ENCODE results near the gene CCDC7.
"Not testable (repeated sequence)": the region's sequence is repeated elsewhere in the genome, so short reads cannot be mapped to it uniquely, and the experiment has no call there.

The CCDC7 gene

DNA sequence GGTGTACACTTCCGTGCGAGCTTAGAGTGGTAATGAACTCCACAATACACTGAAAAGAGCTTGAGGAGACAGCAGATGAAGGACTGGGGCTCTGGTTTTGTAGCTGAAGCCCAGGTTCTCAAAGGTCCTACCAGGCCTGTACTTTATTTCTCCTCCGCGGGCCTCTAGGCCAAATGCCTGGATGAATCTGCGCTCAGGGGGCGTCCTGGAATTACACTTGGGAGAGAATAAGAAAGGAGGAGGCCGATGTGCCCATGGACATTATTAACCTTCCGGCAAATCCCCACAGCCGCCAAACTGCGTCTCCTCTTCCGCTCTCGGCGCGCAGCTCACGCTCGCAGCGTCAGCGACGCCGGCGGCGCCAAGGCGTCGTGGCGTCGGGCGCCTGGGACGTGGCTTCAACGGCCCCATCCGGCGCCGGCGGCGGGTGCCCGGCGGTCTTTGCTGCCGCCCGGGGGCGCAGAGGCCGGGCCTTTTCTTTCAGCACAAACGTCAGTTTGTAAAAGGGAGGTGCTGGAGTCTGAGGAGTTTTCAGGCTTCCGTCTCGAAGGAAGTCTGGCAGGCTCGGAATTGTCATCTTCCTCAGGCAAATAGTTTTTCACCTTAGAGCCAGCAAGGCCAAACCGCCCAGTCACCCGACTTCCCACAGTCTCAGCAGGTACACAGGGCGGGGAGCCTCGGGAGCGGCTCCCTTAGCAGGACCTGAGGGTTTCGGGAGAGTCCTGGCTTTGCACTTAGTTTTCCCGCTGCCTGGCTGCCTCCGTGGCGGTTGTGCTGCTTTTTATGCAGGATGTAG lies at the start of gene CCDC7:
Gene CCDC7 (plus strand): TSS at position 401 of the 796 bp plus-strand sequence. CDS start 5,503 bp downstream, outside the sequence.
- Mint-ChIP-seq H3K4me1 (peaks cover 8% of the 10 kb centered on the region), H3K27me3 (peaks cover 1% of the 10 kb centered on the region), H3K36me3 (no peaks in the 10 kb centered on the region), H3K27ac (peak within 1 kb of the TSS; percentile 99), H3K4me3 (peak within 1 kb of the TSS; percentile 93), H3K9me3 (no peaks in the 10 kb centered on the region)
- peak; percentile 97 for ATAC-seq (ENCODE audit: low read depth)
- DNase-seq (ENCODE audit: low spot score in 2 of 2), result peak; percentile 80 to 83

DNA sequence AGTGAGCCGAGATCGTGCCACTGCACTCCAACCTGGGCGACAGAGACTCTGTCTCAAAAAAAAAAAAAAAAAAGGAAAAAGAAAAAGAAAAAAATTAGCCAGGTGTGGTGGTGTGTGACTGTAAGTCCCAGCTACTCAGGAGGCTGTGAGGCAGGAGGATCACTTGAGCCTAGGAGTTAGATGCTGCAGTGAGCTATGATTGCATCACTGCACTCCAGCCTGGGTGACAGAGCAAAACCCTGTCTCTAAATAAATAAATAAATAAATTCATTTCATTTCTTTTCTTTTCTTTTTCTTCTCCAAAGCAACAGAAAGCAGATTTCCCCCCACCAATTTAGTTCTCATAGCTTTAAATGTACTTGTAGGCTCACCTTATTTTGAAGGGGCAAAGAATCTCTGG lies 48.8 kb upstream of the CCDC7 start:
- not testable (repeated sequence) for H3K9me3 Mint-ChIP-seq; H3K4me3 Mint-ChIP-seq; H3K27ac Mint-ChIP-seq; DNase-seq (ENCODE audit: low spot score in 2 of 2); H3K36me3 Mint-ChIP-seq; ATAC-seq (ENCODE audit: low read depth); H3K27me3 Mint-ChIP-seq; H3K4me1 Mint-ChIP-seq

DNA sequence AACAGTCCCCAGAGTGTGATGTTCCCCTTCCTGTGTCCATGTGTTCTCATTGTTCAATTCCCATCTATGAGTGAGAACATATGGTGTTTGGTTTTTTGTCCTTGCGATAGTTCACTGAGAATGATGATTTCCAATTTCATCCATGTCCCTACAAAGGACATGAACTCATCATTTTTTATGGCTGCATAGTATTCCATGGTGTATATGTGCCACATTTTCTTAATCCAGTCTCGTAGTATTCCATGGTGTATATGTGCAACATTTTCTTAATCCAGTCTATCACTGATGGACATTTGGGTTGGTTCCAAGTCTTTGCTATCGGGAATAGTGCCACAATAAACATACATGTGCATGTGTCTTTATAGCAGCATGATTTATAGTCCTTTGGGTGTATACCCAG lies 46.2 kb upstream of the CCDC7 start:
- DNase-seq (ENCODE audit: low spot score in 2 of 2); H3K4me3 Mint-ChIP-seq; H3K36me3 Mint-ChIP-seq; H3K9me3 Mint-ChIP-seq; H3K4me1 Mint-ChIP-seq; H3K27me3 Mint-ChIP-seq; H3K27ac Mint-ChIP-seq; ATAC-seq (ENCODE audit: low read depth): not testable (repeated sequence)

DNA sequence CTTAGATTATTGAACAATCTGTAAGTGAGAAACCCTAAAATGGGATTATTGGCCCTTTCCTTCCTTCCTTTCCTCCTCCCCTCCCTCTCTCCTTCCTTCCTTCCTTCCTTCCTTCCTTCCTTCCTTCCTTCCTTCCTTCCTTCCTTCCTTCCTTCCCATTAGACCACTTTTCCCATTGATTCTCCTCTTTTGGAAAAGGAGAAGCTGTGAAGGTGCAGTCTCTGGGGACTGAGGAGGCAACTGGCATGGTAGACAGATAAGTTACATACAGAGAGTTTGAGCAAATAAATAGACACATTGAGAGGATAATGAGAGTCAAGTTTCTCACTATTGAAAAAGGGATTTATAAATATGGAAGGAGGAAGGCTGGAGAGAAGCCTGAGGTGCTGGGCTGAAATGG lies 45.0 kb upstream of the CCDC7 start:
- DNase-seq (ENCODE audit: low spot score in 2 of 2) (no peak), ATAC-seq (ENCODE audit: low read depth) (no peak)
- no peak overlapping the region for H3K4me3 Mint-ChIP-seq
- H3K27ac Mint-ChIP-seq, result peak overlapping the region; percentile 7
- no peaks in the 10 kb centered on the region for H3K4me1 Mint-ChIP-seq
- peaks cover 2% of the 10 kb centered on the region for H3K27me3 Mint-ChIP-seq
- no peaks in the 10 kb centered on the region for H3K36me3 Mint-ChIP-seq
- peaks cover 2% of the 10 kb centered on the region for H3K9me3 Mint-ChIP-seq

DNA sequence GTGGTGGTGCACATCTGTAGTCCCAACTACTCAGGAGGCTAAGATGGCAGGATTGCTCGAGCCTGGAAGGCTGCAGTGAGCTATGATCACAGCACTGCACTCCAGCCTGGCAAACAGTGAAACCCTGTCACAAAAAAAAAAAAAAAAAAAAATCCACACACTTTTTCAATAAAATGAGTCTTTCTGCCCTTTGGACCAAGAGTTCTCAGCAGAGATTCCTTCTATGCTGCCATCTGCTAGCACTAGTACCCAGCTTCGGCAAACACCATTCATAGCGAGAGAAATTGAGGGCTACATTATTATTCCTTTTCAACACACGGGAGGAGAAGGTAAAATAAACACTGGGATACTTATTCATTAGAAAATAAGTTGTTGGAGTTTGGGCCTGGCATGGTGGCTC lies 43.4 kb upstream of the CCDC7 start:
- Mint-ChIP-seq H3K9me3 (peaks cover 2% of the 10 kb centered on the region), H3K36me3 (peaks cover under 1% of the 10 kb centered on the region), H3K4me1 (no peaks in the 10 kb centered on the region), H3K27ac (no peak overlapping the region), H3K27me3 (peaks cover 2% of the 10 kb centered on the region), H3K4me3 (no peak overlapping the region)
- ATAC-seq (ENCODE audit: low read depth), result no peak
- no peak for DNase-seq (ENCODE audit: low spot score in 2 of 2)

DNA sequence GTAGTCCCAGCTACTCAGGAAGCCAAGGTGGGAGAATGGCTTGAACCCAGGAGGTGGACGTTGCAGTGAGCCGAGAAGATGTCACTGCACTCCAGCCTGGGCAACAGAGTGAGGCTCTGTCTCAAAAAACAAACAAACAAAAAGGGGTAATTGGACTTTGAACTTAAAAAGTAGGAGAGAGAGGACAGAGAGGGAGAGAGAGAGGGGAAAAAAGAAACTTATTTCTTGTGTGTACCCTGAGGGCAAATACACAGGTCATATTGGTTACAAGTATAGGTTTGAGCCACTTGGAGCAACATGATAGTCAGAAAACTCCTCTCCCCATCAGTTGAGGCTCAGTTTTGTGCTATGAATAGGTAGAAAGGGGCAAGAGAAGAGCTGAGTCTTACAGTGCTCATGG lies 42.8 kb upstream of the CCDC7 start:
- DNase-seq (ENCODE audit: low spot score in 2 of 2) (no peak), ATAC-seq (ENCODE audit: low read depth) (no peak)
- H3K27me3 Mint-ChIP-seq, result peaks cover 2% of the 10 kb centered on the region
- peaks cover 4% of the 10 kb centered on the region for H3K36me3 Mint-ChIP-seq
- H3K9me3 Mint-ChIP-seq, result peaks cover 2% of the 10 kb centered on the region
- no peak overlapping the region for H3K27ac Mint-ChIP-seq
- H3K4me1 Mint-ChIP-seq, result no peaks in the 10 kb centered on the region
- no peak overlapping the region for H3K4me3 Mint-ChIP-seq

DNA sequence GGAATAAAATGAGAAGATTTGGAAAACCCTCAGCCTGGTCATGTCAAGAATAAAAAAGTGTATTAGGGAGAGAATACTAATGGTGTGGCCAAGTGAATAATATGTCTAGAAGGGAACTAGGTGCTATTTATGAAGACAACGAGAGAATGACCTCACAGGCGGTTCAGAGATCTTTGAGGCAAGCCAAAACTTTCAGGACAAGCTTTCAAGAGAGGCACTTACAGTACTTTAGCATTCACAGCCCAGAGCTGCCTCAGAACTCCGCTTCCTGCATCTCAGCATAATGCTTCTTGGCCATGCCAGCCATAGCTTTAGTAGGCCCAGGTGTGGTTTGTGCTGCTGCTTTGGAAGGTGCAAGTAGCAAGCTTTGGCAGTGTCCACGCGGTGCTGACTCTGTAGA lies 37.2 kb upstream of the CCDC7 start:
- no peak overlapping the region for H3K4me3 Mint-ChIP-seq
- no peak overlapping the region for H3K27ac Mint-ChIP-seq
- H3K4me1 Mint-ChIP-seq, result no peaks in the 10 kb centered on the region
- peaks cover 6% of the 10 kb centered on the region for H3K27me3 Mint-ChIP-seq
- peaks cover 4% of the 10 kb centered on the region for H3K36me3 Mint-ChIP-seq
- peaks cover 5% of the 10 kb centered on the region for H3K9me3 Mint-ChIP-seq
- DNase-seq (ENCODE audit: low spot score in 2 of 2), result no peak
- ATAC-seq (ENCODE audit: low read depth), result no peak

DNA sequence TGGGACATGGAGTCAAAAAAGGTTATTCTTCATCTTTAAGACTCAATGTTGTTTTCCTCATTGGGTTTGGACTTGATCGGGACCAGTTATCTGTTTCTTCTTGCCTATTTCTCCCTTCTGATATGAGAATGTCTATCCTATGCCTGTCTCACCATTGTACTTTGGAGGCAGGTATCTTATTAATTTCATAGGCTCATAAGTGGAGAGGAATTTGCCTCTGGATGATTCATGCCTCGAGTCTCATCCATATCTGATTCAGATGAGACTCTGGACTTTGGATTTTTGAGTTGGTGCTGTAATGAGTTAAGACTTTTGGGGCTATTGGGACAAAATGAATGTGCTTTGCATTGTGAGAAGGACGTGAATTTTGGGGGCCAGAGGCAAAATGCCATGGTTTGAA lies 36.2 kb upstream of the CCDC7 start:
- H3K27ac Mint-ChIP-seq, result no peak overlapping the region
- DNase-seq (ENCODE audit: low spot score in 2 of 2), result no peak
- peaks cover 4% of the 10 kb centered on the region for H3K36me3 Mint-ChIP-seq
- H3K27me3 Mint-ChIP-seq, result peaks cover 8% of the 10 kb centered on the region
- peaks cover 5% of the 10 kb centered on the region for H3K9me3 Mint-ChIP-seq
- no peak overlapping the region for H3K4me3 Mint-ChIP-seq
- no peaks in the 10 kb centered on the region for H3K4me1 Mint-ChIP-seq
- no peak for ATAC-seq (ENCODE audit: low read depth)

DNA sequence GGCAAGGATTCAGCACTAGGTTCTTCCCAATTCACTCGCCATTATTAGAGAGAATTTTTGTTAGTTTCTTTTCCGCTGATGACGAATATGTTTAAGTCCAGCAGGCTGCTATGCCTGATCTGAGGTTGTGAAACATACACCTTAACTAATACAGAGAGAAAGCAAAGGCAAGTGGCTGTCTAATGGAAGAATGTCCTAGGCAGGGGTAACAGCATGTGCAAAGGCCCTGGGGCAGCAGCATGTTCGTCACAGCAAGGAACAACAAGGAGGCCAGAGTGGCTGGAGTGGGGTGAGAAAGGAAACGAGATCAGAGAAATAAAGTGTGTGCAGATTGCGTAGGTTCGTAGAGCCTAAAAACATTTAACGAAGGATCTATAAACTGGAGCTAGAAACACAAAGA lies 35.4 kb upstream of the CCDC7 start:
- H3K36me3 Mint-ChIP-seq, result peaks cover 4% of the 10 kb centered on the region
- DNase-seq (ENCODE audit: low spot score in 2 of 2) (no peak), ATAC-seq (ENCODE audit: low read depth) (no peak)
- H3K27me3 Mint-ChIP-seq, result peaks cover 8% of the 10 kb centered on the region
- H3K27ac Mint-ChIP-seq, result no peak overlapping the region
- no peaks in the 10 kb centered on the region for H3K4me1 Mint-ChIP-seq
- H3K4me3 Mint-ChIP-seq, result no peak overlapping the region
- H3K9me3 Mint-ChIP-seq, result peaks cover 5% of the 10 kb centered on the region

DNA sequence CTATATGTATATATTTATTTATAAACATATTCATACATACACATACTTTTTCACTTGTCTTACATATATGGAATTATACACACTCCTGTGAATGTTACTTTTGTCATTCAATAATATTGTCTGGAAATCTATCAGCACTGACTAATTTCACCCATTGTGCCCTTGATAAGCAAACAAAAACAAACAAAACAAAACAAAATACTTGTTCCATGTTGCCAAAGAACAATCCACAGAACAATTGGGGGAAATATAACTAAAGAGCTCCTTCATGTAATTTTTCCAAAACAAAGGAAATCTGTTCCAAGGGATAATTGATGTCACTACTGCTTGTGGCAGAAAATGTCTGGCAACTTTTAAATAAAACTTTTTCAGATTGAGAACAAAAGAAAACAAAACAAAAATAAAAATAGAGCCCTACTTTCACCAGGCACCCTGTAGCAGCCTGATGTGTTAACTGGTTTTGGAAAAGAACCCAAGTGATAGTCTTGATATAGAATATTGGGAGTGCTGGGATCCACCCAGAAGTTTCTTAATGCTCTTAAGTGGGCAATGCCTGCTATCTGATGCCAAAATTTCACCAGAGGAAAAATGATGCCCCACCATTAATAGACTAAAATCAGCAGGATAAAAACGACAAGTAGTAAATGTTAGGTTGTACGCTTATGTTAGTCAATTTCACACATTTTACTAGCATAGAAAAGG lies 34.0 kb upstream of the CCDC7 start:
- Mint-ChIP-seq H3K27me3 (peaks cover 8% of the 10 kb centered on the region), H3K4me1 (no peaks in the 10 kb centered on the region), H3K9me3 (peaks cover 3% of the 10 kb centered on the region), H3K4me3 (no peak overlapping the region), H3K36me3 (peaks cover 4% of the 10 kb centered on the region), H3K27ac (no peak overlapping the region)
- DNase-seq (ENCODE audit: low spot score in 2 of 2), result no peak
- no peak for ATAC-seq (ENCODE audit: low read depth)

DNA sequence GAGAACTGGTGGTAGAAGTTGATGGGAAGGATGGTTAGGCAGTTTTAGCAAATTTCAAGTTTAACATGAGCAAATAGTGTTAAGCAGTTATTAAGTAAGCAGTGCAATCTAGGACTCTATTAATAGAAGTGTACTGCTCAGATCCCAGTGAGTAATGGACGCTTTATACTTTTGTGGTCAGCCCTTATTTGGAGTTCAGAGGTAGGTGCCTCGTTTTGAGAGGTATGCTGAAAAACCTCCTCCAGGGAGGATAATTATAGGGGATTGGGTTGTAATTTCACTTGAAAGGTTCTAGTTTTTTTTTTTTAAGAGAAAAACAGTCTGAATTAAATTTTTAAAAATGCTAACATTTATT lies 33.5 kb upstream of the CCDC7 start:
- Mint-ChIP-seq H3K27ac (no peak overlapping the region), H3K4me3 (no peak overlapping the region), H3K27me3 (peaks cover 8% of the 10 kb centered on the region), H3K9me3 (peaks cover 3% of the 10 kb centered on the region), H3K36me3 (peaks cover 3% of the 10 kb centered on the region), H3K4me1 (no peaks in the 10 kb centered on the region)
- DNase-seq (ENCODE audit: low spot score in 2 of 2) (no peak), ATAC-seq (ENCODE audit: low read depth) (no peak)

DNA sequence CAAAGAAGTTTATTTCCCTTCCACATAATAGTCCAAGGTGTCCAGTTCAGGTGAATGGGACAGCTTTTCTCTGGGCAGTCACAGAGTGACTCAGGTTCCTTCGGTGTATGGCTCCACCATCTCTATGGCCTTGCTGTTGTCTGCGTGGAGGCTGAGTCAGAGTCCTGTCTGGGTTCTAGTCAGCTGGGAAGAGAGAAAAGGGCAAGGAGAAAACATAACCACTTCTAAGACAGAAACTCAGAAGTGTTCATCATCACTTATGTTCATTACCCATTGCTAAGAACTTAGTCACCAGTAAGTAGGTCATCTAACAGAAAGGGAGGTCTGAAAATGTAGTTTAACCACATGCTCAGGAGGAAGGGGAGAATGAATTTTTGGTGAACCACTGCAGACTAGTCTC lies 32.4 kb upstream of the CCDC7 start:
- Mint-ChIP-seq H3K36me3 (no peaks in the 10 kb centered on the region), H3K4me1 (no peaks in the 10 kb centered on the region), H3K27ac (no peak overlapping the region), H3K27me3 (peaks cover 8% of the 10 kb centered on the region), H3K9me3 (peaks cover 3% of the 10 kb centered on the region), H3K4me3 (no peak overlapping the region)
- ATAC-seq (ENCODE audit: low read depth), result no peak
- DNase-seq (ENCODE audit: low spot score in 2 of 2), result no peak

DNA sequence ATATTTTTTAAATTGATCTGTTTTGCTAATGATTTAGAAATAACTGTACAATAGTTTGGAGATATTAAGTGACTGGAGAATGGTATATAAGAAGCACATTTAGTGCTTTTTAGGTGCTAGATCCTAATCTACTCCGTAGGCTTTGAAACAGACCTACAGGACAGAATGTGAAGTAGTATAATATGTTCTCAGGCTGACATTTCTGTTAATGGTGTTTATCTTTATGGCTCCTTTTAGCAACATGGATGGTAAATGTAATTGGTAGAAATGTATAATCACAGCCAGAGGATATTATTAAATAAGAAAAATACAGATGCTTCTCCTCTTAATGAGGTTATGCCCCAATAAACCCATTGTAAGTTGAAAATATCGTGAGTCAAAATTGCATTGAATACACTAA lies 30.6 kb upstream of the CCDC7 start:
- peaks cover 8% of the 10 kb centered on the region for H3K27me3 Mint-ChIP-seq
- no peaks in the 10 kb centered on the region for H3K4me1 Mint-ChIP-seq
- DNase-seq (ENCODE audit: low spot score in 2 of 2), result no peak
- peaks cover 3% of the 10 kb centered on the region for H3K9me3 Mint-ChIP-seq
- H3K27ac Mint-ChIP-seq, result no peak overlapping the region
- no peaks in the 10 kb centered on the region for H3K36me3 Mint-ChIP-seq
- no peak overlapping the region for H3K4me3 Mint-ChIP-seq
- ATAC-seq (ENCODE audit: low read depth), result no peak

DNA sequence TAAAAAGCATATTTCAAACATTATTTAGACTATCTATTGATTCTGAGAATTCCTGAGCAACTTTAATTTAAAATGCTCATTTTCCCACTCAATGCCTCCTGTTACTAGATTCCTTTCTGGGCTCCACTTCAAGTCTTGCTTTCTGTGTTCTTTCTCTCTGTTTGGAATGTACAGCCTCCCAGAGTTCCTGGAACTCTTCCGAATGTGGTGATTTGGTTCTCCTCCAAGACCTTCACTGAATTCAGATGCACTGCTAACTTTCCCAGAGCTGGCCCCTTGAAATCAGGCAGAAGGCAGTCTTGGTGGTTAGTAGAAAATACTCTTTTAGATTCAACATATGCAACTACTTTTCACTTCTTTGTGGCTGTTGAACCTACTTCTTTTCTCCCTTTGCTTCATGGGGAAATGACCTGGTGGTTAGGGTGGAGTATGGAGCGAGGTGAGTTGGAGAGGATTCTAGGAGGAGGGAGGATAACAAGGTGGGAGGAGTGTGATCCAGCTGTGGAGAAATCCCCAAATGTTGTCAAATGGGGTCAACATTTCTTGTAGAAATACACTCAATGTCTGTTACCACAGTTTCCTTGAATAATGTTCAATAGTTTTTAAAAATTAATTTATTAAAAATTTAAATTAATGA lies 27.9 kb upstream of the CCDC7 start:
- no peak for DNase-seq (ENCODE audit: low spot score in 2 of 2)
- no peaks in the 10 kb centered on the region for H3K36me3 Mint-ChIP-seq
- H3K4me1 Mint-ChIP-seq, result no peaks in the 10 kb centered on the region
- no peak overlapping the region for H3K4me3 Mint-ChIP-seq
- H3K9me3 Mint-ChIP-seq, result no peaks in the 10 kb centered on the region
- ATAC-seq (ENCODE audit: low read depth), result no peak
- H3K27ac Mint-ChIP-seq, result no peak overlapping the region
- H3K27me3 Mint-ChIP-seq, result peaks cover 4% of the 10 kb centered on the region
